GM21576 (cell line): ENCODE results near the gene STK11.

ENCODE experiments used
- ATAC-seq: cut with Tn5 transposase; IDR thresholded peaks from one replicate; pipeline ENCODE4 v1.9.1; 2021; ENCODE audit warnings: mild to moderate bottlenecking, moderate library complexity; ENCODE audit not compliant: unreplicated experiment

Gene STK11

GRCh38 chr19:1225440-1226226 lies 20.1 kb downstream of the STK11 start:
- ATAC-seq, result no peak

DNA sequence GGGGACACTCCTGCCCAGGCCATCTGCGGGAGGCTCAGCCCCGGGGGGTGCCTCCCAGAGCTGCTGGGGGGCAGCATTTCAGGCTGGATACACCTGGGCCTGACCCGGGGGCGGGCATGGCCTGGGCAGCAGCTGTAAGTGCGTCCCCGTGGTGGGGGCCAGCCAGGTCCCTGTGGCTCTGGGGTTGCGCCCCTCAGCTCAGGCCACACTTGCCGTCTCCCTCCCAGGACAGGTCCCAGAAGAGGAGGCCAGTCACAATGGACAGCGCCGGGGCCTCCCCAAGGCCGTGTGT lies 20.6 kb downstream of the STK11 start:
- no peak for ATAC-seq

DNA sequence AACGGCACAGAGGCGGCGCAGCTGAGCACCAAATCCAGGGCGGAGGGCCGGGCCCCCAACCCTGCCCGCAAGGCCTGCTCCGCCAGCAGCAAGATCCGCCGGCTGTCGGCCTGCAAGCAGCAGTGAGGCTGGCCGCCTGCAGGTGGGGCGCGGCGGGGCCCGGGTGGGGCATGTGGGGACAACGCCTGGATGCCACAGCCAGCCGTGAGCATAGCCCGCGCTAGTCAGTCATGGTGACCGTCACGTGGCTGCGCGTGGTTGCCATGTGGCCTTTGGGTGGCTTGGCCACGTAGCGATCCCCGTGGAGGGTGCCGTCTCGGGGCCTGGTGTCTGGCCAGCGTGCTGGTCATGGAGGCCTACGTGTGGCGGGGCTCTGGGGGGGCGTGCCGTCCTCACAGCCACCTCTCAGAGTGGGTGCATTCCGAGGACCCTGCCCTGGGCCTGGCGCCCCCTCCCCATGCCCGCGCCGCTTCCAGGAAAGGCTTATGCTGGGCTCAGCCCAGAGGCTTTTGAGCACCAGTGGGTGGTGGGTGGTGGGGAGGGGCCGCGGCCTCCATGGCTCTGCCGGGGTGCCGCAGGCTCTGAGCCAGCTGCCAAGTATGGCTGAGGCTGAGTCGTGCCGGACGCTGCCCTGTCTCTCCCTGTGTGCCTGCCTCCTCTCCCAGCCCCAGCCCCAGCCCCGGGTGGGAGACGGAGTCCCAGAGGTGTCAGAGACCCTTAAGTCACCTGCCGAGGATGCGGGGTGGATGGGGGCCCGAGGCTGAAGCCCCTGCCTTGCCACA lies 21.1 kb downstream of the STK11 start:
- no peak for ATAC-seq

- no peak for ATAC-seq
These were observed 21.9 kb downstream of the STK11 start for GRCh38 chr19:1227304-1228054.

DNA sequence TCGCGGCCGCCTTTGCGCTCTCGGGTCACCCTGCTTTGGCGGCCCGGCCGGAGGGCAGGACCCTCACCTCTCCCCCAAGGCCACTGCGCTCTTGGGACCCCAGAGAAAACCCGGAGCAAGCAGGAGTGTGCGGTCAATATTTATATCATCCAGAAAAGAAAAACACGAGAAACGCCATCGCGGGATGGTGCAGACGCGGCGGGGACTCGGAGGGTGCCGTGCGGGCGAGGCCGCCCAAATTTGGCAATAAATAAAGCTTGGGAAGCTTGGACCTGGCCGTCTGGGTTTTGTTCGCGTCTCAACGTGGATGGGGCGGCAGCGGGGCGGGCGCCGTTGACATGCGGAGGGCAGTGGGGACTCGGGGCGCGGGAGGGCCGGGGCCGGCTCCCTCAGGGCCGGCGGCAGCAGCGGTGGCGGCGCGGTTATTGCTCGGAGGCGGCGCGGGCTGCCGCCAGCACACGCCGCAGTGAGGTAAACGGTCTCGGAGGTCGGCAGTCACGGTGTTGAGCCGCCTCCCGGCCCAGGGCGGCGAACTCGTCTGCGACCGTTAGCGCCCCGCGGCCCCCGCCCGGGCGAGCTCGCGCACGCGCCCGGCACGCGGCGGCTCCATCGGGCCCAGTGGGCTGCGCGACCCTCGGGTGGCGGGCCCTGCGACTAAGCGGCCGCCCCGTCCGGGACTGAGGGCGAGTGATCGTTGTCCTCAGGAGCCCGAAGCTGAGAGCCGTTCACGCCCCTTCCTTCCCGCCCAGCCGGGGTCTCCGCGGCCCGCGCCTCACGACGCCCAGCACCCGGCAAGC lies 22.8 kb downstream of the STK11 start:
- ATAC-seq, result no peak

- no peak for ATAC-seq
These were observed 23.7 kb downstream of the STK11 start for GRCh38 chr19:1229056-1229923.

DNA sequence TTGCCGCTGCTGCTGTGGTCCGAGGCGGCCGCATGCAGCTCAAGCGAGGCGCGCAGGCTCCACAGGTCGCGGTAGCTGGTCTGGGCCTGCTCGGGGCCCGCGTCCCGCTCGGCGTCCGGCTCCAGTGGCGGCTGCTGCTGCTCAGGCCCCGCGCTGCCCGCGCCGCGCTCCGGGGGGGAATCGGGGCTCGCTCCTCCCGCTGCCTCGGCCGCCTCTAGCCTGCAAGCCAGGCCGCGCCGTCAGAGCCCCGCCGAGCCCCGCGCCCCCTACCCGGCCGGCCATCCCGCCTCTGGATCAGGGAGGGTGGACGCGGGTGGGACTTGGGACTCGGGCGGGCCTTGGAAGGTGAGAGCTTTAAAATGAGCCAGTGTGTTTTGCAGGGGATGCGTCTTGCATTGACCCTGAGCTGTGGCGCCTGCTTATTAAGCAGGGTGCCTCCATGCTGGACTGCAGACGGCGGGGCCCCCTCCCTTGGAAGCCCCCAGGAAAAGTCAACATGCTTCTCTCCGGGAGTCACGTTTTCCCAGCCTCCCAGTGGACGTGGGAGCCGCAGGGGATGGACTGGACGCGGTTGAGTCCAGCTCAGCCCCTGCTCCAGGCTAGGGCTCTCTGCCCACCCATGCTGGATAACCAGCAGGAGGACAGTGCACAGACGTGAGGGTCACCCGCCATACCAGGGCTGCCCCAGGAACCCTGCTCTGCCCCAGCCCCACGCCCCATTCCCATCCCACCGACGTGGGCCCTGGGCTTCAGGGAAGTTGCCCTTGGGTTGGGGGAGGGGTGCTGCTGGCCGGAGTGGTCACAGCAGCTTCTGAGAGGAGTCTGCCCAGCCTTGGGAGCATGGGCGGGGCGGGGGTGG lies 24.6 kb downstream of the STK11 start:
- ATAC-seq, result no peak

- ATAC-seq, result no peak
These were observed 25.4 kb downstream of the STK11 start for GRCh38 chr19:1230783-1231489.

DNA sequence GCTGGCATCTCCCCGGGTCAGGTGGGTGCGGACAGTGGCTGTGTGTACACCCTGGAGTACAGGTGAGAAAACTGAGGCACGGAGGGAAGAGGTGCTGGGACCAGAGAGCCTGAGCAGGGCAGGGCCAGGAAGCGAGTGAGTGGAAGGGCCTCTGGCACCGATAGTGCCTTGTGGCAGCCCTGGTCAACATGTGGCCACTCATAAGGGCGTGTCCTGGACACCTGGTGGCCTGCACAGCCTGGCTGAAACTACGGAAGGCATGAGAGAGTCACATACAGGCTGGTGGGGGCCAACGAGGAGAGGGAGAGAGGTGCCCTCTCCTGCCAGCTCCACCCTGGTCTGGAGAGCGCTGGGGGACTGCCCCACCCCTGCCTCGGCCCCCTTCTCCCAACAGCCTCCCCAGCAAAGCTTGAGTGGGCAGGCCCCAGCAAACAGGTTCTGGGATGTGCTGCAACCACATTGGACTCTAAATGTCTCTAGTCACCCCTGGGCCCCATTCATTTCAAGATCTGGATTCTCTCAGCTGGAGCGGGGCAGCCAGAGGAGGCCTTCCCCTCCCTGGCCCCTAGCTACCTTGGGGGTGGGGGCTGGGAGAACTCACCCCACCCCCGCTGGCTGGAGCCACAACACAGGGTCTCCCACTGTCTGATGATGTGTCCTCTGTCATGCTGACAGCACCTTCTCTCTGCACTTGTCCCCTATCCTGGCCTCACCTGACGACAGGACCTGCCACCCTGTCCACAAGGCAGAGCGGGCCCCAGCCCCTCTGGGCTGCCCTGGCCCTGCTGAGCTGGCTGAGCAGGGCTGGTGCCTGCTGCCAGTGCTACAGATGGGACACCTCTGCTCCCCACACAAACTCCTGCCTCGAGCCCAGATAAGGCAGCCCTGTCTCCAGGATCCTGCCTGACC lies 26.4 kb downstream of the STK11 start:
- ATAC-seq, result no peak

DNA sequence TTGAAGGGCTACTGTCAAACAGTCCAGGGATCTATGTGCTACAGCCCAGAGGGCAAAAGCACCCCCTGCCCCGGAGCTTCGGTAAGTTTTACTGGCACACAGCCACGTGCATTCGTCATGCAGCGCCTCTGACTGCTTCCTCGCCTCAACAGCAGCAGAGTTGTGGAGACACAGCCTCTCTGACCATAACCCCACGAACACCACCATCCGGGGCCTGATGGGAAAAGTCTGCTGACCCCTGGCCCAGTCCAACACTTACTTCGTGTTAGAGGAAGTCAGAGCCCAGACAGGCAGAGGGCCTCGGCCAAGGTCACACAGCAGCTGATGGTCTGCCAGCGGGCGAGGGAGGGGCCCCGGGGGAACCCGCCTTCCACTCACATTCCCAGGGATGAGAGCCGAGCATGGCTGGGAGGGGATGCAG lies 27.1 kb downstream of the STK11 start:
- no peak for ATAC-seq

GRCh38 chr19:1233115-1233667 lies 27.6 kb downstream of the STK11 start:
- ATAC-seq, result no peak

DNA sequence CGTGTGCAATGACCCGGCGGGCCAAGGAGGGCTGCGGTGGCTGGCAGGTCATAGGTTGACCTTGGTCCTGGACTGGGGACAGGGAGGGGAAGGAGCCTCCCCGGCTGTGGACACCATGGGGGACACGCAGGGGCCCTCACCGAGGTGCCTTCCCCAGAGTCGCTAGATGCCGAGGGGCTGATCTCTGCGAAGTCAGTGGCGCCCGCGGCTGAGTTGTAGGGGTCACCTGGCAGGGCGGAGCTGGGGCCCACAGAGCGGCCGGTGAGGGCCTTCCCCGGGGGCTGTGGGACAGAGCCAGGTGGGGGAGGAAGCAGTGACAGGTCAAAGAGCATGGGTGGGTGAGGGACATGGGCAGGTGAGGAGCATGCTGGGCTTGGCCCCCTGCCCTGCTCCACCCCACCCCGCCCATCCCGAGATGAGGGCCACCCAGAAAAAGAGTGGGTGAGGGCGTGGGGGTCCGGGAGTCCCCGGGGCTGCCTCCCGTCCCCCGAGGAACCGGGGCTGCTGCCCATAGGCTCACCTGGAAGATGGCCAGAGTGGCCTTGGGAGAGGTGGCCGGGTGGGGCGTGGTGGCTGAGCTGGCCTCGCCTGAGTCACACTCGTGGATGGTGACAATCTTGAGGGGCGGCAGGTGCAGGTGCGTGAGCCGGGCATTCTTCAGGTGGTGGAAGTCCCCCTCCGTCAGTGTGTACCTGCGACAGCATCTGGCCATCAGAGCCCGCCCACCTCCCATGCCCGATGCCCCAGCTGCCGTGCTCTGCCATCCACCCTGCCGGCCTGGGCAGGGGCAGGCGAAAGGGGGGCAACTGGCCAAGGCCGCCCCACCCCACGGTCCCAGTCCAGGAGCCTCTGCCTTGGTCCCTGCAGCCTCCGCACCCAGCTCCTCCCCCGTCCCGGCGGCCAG lies 28.7 kb downstream of the STK11 start:
- no peak for ATAC-seq

- no peak for ATAC-seq
These were observed 29.4 kb downstream of the STK11 start for GRCh38 chr19:1234955-1235380.

GRCh38 chr19:1235625-1236538 lies 30.3 kb downstream of the STK11 start:
- ATAC-seq, result no peak

- ATAC-seq, result no peak
These were observed 31.0 kb downstream of the STK11 start for GRCh38 chr19:1236576-1236975.
